ENCODE measurements around the gene CDK18. TPM values are rescaled to one million over a fixed set of nuclear protein-coding genes. Genes with fewer than 3 reads are reported as not detected.

The CDK18 gene
- total RNA-seq, 6 donors from 2014 or later, result 16.7 to 130 (median 30.4) TPM

DNA sequence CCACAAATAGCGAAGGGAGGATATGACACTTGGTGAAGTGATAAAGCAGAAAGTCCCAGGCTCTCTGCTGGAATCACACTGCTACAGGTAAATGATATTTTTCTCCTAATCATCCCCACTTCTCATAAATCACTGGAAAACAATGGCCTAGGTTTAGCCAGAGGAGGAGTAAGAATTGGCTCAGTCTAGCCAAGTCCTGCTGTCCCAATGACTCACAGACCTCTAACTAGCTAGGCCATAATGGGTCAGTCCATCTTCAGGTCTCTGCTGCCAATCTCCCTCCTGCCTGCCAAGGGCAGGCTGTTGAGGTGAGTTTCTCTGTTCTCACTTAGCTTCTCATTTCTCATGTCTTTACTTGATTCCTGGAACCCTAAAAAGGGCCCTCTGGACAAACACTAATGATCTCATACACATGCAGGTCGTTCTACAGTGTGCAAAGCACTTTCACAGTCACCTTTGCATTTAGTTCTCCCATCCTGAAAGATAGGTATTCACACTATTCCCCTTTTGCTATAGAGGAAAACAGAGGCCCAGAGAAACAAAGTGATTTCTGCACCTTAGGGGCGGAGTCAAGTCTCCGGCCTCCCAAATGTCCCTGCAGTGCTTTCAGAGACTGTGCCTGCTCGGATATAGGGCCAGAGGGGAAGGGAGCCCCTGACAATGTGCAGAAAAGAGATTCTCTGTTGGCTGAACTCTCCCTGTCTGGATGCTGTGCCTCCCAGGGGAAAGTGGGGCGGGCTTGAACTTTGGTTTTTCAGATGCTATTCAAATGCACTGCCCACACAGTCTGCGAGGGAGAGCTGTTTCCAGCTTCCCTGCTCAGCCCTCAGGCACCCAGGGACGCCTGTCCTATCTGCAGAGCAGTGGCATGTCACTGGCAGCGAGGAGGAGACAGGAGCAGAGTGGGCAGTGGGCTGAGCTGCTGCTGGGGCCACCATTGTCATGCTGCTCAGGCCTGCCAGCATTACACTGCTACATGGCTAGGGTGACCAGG is 3.9 kb upstream of the CDK18 start:
- Histone ChIP-seq H3K36me3 (no peaks in the 10 kb centered on the region), H3K4me1 (peaks cover 0 to 22% (median 13%) of the 10 kb centered on the region in 4 donors), H3K9me3 (no peaks in the 10 kb centered on the region), H3K4me3 (no peak overlapping the region), H3K27me3 (no peaks in the 10 kb centered on the region), H3K27ac (no peak overlapping the region)
- 75 to 78% methylated on average over 7 to 9 of the region's 9 CpGs for WGBS, 2 donors
- DNase-seq, result no peak
- no peak for ATAC-seq (ENCODE audit: low FRiP score in 2 of 2)
- TF ChIP-seq, protein P1, sequence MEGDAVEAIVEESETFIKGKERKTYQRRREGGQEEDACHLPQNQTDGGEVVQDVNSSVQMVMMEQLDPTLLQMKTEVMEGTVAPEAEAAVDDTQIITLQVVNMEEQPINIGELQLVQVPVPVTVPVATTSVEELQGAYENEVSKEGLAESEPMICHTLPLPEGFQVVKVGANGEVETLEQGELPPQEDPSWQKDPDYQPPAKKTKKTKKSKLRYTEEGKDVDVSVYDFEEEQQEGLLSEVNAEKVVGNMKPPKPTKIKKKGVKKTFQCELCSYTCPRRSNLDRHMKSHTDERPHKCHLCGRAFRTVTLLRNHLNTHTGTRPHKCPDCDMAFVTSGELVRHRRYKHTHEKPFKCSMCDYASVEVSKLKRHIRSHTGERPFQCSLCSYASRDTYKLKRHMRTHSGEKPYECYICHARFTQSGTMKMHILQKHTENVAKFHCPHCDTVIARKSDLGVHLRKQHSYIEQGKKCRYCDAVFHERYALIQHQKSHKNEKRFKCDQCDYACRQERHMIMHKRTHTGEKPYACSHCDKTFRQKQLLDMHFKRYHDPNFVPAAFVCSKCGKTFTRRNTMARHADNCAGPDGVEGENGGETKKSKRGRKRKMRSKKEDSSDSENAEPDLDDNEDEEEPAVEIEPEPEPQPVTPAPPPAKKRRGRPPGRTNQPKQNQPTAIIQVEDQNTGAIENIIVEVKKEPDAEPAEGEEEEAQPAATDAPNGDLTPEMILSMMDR (IDR thresholded peaks at IDR 0.05), result no peak
- TF ChIP-seq POLR2AphosphoS5 (IDR thresholded peaks at IDR 0.05), result no peak
- no peak for TF ChIP-seq POLR2A (IDR thresholded peaks at IDR 0.05)
- no peak for TF ChIP-seq EP300 (IDR thresholded peaks at IDR 0.05)

DNA sequence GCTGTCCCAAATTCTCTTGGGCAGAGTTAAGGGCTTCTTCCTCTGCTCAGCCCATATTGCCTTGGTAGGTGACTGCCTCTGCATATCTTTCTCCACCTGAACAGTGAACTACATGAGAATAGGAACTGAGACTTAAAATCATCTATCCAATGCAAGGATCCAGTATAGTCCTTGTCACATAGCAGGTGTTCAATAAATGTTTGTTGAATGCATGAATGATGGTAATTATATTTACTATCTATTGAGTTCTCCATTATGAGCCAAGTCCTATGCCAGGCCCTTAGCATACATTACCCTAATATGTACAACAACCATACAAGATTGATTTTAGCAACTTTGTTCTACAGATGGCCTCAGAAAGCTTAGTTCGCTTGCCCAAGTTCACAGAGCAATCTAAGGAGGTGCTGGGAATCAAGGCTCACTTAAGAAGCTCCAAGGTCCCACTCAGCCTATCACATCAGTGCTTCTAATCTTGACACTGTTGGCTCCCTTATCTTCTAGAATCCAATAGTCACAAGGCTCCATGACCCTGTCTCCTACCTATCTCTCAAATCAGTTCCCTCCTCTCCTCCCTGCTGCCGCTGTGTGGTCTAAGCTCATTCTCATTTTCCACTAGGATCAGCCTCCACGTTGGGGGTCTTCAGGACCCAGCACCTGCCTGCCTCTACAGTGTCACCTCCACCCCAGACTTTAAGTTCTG is 2.2 kb upstream of the CDK18 start:
- Histone ChIP-seq H3K27ac (no peak overlapping the region), H3K27me3 (no peaks in the 10 kb centered on the region), H3K4me1 (peaks cover 0 to 35% (median 17%) of the 10 kb centered on the region in 4 donors), H3K4me3 (no peak overlapping the region), H3K9me3 (no peaks in the 10 kb centered on the region), H3K36me3 (no peaks in the 10 kb centered on the region)
- DNase-seq, result no peak
- no peak for ATAC-seq (ENCODE audit: low FRiP score in 2 of 2)
- 84 to 87% methylated on average over 3 of the region's 3 CpGs for WGBS, 2 donors
- no peak for TF ChIP-seq POLR2AphosphoS5 (IDR thresholded peaks at IDR 0.05)
- TF ChIP-seq POLR2A (IDR thresholded peaks at IDR 0.05), result no peak
- TF ChIP-seq, protein P1 (IDR thresholded peaks at IDR 0.05), result no peak
- no peak for TF ChIP-seq EP300 (IDR thresholded peaks at IDR 0.05)

DNA sequence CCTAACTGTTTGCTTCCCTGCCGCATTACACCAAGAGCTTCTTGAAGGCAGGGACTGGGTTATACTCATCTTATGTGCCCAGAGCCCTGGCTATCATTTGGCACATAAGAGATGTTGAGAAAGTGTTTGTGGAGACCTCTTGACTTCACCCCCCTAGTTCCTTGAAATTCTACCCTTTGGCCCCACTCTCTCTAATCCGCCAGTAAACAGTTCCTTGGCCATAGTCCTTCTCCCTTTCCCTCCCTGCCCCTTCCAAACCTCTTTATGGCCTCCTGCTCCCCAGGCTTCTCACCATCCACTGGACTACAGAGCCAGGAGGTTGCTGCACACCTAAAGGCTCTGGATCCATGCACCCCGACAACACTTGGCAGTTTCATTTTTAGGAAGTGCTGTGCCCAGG is 1.5 kb upstream of the CDK18 start:
- no peak for ATAC-seq (ENCODE audit: low FRiP score in 2 of 2)
- no peaks in the 10 kb centered on the region for H3K9me3 ChIP-seq
- WGBS, 2 donors, result 43 to 77% methylated on average over 3 of the region's 3 CpGs
- no peak overlapping the region for H3K4me3 ChIP-seq
- H3K4me1 ChIP-seq, result peaks cover 0 to 35% (median 17%) of the 10 kb centered on the region in 4 donors
- no peak for DNase-seq
- H3K27ac ChIP-seq, result no peak overlapping the region
- no peaks in the 10 kb centered on the region for H3K36me3 ChIP-seq
- H3K27me3 ChIP-seq, result no peaks in the 10 kb centered on the region
- TF ChIP-seq POLR2AphosphoS5 (IDR thresholded peaks at IDR 0.05) (no peak), EP300 (IDR thresholded peaks at IDR 0.05) (no peak), POLR2A (IDR thresholded peaks at IDR 0.05) (no peak)
- TF ChIP-seq, protein P1 (IDR thresholded peaks at IDR 0.05), result no peak

DNA sequence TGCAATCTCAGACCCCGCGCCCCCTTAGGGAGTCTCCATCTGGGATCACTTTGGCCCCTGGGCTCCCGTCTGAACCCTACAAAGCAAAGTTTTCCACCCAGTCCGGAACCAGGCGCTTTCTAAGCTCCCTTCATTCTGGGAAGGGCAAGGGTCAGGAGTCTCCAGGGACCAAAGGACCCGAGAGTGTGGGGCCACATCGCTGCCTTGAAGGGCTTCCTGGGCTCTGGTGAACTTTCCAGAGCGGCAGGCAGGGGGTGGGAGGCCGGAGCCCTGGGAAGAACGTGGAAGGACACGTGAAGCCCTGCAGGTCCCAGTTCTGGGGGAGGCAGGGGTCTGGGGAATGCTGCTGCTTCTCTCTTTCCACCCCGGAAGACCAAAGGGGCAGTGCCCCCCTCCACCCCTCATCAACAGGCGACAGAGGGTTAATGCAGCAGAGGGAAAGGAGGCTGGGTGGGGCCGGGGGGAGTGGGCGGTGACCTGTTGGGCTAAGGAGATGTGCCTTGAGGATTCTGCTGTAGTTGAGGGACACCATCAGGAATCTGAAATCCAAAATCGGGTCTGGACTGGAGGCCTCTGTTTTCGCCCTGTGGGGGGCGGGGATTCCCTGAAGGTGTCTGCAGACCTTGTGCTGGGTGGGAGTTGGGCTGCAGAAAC is 734 bp downstream of the CDK18 start:
- H3K27me3 ChIP-seq, result no peaks in the 10 kb centered on the region
- H3K36me3 ChIP-seq, result no peaks in the 10 kb centered on the region
- no peaks in the 10 kb centered on the region for H3K9me3 ChIP-seq
- DNase-seq (no peak), ATAC-seq (ENCODE audit: low FRiP score in 2 of 2) (peak in 1 of 2 donors; percentile 1)
- TF ChIP-seq EP300 (IDR thresholded peaks at IDR 0.05), result no peak
- no peak for TF ChIP-seq POLR2AphosphoS5 (IDR thresholded peaks at IDR 0.05)
- TF ChIP-seq POLR2A (IDR thresholded peaks at IDR 0.05), result no peak
- TF ChIP-seq, protein P1 (IDR thresholded peaks at IDR 0.05), result no peak
- H3K4me1 ChIP-seq, result peaks cover 0 to 35% (median 17%) of the 10 kb centered on the region in 4 donors
- peak overlapping the region; percentile 39 to 79 (median 59) for H3K4me3 ChIP-seq
- peak overlapping the region; percentile 55 to 82 (median 68) for H3K27ac ChIP-seq
- WGBS, 2 donors, result 0 to 11% methylated on average over 13 to 18 of the region's 18 CpGs

All from upper lobe of left lung (tissue), 6 donors.